ENCODE data around the gene SLC12A5.

SLC12A5 gene

GRCh38 chr20:46056970-46057855 is 28.2 kb downstream of the SLC12A5 start:
- DNase-seq, result peak in 1 of 2 experiments; percentile 12

DNA sequence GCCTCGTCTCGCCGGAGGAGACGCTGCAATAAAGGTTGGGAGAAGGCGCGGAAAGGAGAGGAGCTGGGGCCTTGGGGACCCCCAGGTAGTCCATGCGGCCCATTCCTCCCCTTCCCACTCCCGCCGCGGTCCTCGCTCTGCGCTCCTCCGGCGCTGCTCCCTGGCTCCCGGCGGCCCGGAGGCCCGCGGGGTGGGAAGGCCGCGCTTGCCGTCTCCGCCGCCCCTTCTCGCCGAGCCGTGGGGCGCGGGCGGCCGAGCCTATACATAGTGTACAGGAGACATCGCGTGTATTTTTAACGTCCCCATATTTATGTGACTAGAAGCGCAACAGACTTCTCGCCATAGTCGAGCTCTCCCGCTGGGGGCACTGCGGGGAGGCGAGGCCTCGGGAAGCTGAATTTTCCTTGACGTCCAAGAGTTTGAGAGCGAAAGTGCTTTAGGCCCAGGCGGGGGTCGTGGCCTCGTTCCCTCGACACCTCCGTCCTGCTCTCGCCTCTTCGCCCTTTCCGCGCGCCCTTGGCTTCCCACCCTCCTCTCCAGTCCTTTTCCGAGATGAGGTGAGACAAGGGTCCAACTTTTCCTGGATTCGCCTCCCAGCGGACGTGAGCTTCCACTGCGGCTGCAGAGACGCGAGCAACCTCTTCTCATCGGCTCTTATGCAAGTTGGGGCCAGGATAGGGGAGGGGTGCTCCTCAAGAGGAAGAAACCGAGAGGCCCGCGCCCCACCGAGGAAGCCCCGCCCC is 29.0 kb downstream of the SLC12A5 start:
- DNase-seq, result no peak

- no peak for DNase-seq
Measured at GRCh38 chr20:46058599-46059281, 29.7 kb downstream of the SLC12A5 start.

DNA sequence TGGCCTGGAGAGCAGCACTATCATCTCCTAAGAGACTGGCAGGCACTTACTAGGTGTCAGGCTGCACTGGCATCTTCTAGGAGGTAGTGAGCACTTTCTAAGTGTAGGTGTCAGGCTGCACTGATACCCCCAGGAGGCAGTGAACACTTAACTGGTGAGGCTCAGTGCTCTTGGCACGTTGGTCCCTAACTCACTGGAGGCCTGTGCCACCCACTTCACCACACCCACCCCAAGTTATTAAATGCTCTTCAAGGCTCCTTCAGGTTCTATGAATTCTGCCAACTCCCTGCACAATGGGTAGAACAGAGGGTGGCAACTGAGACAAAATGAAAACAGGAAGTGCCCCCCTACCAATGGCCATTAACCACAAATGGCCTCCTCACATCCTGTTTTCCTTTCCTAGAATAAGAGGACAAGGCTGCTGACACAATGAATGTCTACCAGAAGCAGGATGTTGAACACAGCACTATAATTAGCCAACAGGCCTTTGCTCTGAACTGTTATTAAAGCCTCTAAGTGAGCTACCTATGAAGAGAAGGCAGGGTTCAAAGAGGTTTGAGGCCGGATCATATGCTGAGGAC is 31.4 kb downstream of the SLC12A5 start:
- DNase-seq, result no peak

DNA sequence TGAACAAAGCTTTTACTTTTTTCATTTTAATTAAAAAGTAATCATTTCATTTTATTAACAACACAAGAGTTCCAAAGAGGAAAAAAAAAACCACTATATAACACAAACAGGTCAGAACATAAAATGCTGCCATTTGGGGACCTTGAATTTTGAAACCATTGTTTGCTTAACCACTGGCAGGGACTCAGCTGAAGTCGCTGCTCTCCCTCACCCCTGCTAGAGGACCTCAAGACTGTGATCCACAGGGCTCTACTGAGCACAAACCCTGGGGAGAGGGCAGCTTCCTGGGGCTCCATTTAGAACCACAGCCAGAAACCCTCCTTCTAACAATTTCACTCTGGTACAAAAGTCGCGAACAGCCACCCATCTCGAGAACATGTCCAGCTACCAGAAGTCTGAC is 32.0 kb downstream of the SLC12A5 start:
- DNase-seq, result no peak

DNA sequence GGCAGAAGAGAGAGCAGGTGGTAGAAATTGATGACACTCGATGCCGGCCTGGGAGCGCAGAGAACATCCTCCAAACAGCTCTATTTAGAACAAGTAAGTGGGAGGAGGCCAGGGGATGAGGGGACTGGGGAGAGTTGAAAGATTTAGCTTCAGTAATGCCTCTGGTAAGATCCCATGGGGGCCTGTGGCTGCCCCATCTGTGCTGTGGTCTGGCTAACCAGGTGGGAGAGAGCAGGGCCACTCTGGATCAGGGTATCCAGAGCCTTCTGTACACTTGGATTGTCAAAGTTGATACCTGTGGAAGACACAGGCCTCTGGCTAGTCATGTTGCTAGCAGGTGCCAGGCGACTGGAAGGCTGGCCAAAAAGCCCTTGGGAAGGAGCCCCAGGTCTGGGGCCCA is 33.1 kb downstream of the SLC12A5 start:
- DNase-seq, result no peak

DNA sequence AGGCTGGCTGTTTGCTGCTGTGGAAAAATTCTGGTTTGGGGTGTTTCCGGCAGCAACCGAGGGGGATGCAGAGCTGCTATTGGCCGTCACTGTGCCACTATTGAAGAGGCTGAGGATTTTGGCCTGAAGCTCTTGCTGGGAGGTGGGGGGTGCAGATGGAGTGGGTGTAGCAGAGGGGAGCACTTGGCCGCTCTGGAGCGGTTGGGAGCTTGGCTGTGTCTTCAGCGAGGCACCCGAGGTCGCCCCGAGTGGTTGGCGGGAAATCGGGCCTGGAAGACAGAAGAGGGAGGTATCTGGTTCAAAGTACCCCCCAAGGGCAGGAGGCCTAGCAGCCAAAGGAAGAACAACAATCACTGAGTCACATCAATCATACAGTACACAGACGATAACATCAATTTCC is 33.6 kb downstream of the SLC12A5 start:
- no peak for DNase-seq

DNA sequence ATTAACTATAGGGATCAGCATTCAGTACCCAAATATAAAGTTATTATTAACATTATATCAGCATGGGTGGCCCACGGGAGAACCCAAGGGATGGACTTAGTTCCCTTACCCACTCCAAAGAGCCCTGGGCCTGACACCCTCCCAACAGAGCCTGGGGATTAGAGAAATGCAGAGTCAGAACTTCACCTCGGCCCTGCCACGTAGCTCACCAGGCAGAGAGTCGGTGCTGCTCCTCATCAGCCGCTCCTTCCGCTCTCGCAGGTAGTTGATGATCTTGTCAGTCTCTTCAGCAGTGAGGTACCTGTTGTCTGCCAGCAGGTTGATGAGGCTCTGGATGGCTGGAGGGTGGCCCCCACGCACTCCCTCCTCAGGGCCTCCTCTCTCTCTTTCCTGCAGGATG is 34.1 kb downstream of the SLC12A5 start:
- no peak for DNase-seq

DNA sequence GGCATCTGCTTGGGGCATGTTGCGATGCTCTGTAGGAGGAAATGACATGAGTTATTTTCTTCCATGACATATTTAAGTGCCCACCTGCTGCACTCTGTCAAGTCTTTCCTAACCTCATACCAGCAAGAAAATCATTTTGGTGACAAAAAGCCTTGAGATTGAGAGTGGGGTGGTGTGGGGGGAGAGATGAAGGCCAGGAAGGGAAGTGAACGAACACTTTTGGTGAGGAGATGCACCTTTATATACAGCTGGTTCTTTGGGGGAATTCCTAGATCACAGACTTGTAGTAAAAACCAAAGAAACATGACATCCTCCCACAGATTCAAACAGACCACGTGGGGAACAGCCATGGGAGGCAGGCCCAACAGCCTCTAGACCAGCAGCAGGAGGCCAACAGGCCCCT is 34.6 kb downstream of the SLC12A5 start:
- DNase-seq, result no peak

DNA sequence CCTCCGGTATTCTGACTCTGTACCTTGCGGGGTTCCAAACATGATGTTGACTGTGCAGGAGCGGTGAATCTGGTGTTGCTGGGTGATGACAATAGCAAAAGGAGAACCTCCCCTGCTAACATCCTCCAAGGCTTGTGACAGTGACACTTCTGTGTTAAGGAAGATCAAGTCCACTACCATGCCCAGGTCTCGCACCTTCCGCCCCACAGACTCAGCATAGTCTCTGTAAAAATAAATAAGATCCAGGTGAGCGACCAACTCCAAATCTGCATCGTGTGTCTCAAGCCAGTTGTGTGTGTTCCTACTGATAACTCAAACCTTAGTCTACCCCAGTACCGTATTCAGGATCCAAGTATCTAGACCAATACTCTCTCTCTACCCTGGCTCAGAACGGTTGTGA is 36.0 kb downstream of the SLC12A5 start:
- DNase-seq, result no peak

DNA sequence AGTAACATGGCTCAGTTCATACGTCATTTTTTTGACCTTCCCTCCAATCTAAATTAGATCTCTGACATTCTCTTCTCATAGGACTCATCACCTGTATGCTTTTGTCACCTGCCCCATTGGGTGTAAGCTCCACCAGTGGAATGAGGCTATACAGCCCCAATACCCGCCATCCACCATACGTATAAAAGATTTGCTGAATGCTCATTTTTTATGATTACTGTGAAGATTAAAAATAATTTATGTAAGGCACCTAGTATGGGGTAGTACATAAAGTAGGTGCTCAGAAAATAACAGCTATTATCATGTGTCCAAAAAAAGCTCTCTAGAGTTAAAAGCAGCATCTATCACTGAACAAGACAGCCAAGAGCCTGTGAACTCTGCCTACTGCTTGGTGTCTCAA is 36.7 kb downstream of the SLC12A5 start:
- DNase-seq, result no peak

GRCh38 chr20:46070215-46070900 is 41.3 kb downstream of the SLC12A5 start:
- DNase-seq, result no peak

- no peak for DNase-seq
Measured at GRCh38 chr20:46071573-46071972, 42.6 kb downstream of the SLC12A5 start.

- no peak for DNase-seq
Measured at GRCh38 chr20:46073024-46073423, 44.0 kb downstream of the SLC12A5 start.

GRCh38 chr20:46073443-46073842 is 44.4 kb downstream of the SLC12A5 start:
- DNase-seq, result no peak

GRCh38 chr20:46074006-46074405 is 45.0 kb downstream of the SLC12A5 start:
- DNase-seq, result no peak

GRCh38 chr20:46076806-46077205 is 47.8 kb downstream of the SLC12A5 start:
- DNase-seq, result no peak

DNA sequence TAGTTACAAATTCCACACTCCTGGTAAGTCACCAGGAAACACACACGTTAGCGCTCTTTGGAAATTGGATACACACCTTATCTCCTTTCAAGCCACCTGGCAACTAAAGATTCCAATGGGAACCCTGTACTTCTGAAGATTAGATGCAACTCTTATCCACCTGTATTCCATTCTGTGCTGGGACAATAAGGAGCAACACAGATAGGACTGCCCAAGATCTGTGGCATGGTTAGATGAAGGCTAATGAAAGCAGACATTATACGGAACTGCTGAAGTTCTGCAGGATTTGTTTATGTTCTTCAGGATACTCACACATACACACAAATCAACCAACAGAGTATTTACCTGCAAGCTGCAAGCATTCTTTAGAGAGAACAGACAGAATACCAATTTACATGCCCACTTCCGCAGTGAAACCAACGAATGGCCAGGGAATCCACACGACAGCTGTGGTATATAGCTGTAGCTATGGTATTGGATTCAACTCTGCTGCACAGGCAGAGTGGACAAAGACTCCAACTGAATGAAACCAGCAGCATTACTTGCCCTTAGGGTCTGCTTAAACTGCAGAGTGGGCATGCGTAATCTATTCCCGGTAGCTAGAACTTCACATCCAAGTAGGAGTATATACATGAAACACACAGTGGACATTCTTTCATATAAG is 48.8 kb downstream of the SLC12A5 start:
- no peak for DNase-seq

DNA sequence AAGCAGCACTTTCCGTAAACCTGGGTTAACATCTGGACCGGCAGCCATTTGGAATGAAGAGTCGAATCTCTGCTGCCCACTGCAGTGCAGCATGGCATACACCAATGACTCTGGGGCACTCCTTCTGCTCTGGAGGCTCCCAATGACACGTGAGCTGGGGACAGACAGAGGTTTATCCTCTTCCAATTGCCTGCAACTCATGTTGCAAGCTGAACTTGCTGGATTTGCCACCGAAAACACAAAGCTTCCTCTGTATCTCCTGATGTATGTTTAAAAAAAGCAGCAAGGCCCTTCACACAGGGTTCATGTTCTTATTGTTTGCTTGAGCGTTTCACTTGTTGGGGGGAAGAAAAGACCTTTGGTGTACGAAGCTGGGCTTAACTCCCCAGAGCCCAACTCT is 49.9 kb downstream of the SLC12A5 start:
- DNase-seq, result no peak

- DNase-seq, result no peak
Measured at GRCh38 chr20:46081074-46081473, 52.1 kb downstream of the SLC12A5 start.

- no peak for DNase-seq
Measured at GRCh38 chr20:46083101-46083500, 54.1 kb downstream of the SLC12A5 start.

GRCh38 chr20:46083531-46084061 is 54.6 kb downstream of the SLC12A5 start:
- no peak for DNase-seq
